ENCODE measurements around the gene SNTG2.

Gene SNTG2

GRCh38 chr2:1313240-1313924 lies 362.7 kb downstream of the SNTG2 start:
- DNase-seq (ENCODE audit: low read depth, low spot score) = no peak
- no peak overlapping the region for H3K4me3 ChIP-seq
- no peaks in the 10 kb centered on the region for H3K36me3 ChIP-seq (ENCODE audit: insufficient read depth, low read length)
- TF ChIP-seq FOXP2 (optimal IDR thresholded peaks at IDR 0.05; ENCODE audit: control extremely low read depth, extremely low read length, insufficient read depth) (no peak), POLR2AphosphoS5 (IDR thresholded peaks at IDR 0.05; ENCODE audit: borderline replicate concordance, low read depth, low read length) (no peak), EZH2 (IDR thresholded peaks at IDR 0.05) (no peak)
- H3K9me3 ChIP-seq (ENCODE audit: low read depth, low read length) = no peaks in the 10 kb centered on the region
- no peak overlapping the region for H3K27ac ChIP-seq
- H3K9ac ChIP-seq (ENCODE audit: insufficient read length) = no peak overlapping the region

GRCh38 chr2:1314254-1314653 lies 363.6 kb downstream of the SNTG2 start:
- H3K36me3 ChIP-seq (ENCODE audit: insufficient read depth, low read length) = no peaks in the 10 kb centered on the region
- H3K4me3 ChIP-seq = no peak overlapping the region
- H3K9ac ChIP-seq (ENCODE audit: insufficient read length) = no peak overlapping the region
- TF ChIP-seq POLR2AphosphoS5 (IDR thresholded peaks at IDR 0.05; ENCODE audit: borderline replicate concordance, low read depth, low read length) = no peak
- TF ChIP-seq EZH2 (IDR thresholded peaks at IDR 0.05) = no peak
- no peak for TF ChIP-seq FOXP2 (optimal IDR thresholded peaks at IDR 0.05; ENCODE audit: control extremely low read depth, extremely low read length, insufficient read depth)
- DNase-seq (ENCODE audit: low read depth, low spot score) = no peak
- H3K9me3 ChIP-seq (ENCODE audit: low read depth, low read length) = no peaks in the 10 kb centered on the region
- no peak overlapping the region for H3K27ac ChIP-seq

GRCh38 chr2:1318366-1319009 lies 367.8 kb downstream of the SNTG2 start:
- TF ChIP-seq POLR2AphosphoS5 (IDR thresholded peaks at IDR 0.05; ENCODE audit: borderline replicate concordance, low read depth, low read length) = no peak
- no peak for TF ChIP-seq EZH2 (IDR thresholded peaks at IDR 0.05)
- TF ChIP-seq FOXP2 (optimal IDR thresholded peaks at IDR 0.05; ENCODE audit: control extremely low read depth, extremely low read length, insufficient read depth) = no peak
- no peaks in the 10 kb centered on the region for H3K9me3 ChIP-seq (ENCODE audit: low read depth, low read length)
- no peak overlapping the region for H3K9ac ChIP-seq (ENCODE audit: insufficient read length)
- DNase-seq (ENCODE audit: low read depth, low spot score) = no peak
- H3K27ac ChIP-seq = no peak overlapping the region
- no peak overlapping the region for H3K4me3 ChIP-seq
- H3K36me3 ChIP-seq (ENCODE audit: insufficient read depth, low read length) = no peaks in the 10 kb centered on the region

DNA sequence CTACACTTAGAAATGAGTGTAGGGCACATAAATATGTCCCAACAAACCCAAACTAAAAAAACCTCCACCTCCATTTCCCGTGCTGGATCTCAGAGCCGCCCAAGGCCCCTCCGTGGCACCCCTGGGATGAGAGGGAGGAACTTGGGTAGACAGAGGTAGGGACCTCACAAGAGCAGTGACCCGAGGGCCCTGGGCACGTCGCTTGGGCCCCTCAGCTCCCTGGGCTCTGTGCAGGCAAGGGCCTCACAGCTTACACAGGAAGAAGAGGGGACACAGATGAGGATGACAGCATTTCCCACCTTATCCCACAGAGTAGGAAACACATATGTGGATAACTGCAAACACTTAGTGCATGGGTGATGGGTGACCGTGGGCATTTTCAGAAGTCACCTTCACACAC lies 368.7 kb downstream of the SNTG2 start:
- H3K27ac ChIP-seq = no peak overlapping the region
- no peaks in the 10 kb centered on the region for H3K36me3 ChIP-seq (ENCODE audit: insufficient read depth, low read length)
- H3K9me3 ChIP-seq (ENCODE audit: low read depth, low read length) = no peaks in the 10 kb centered on the region
- H3K4me3 ChIP-seq = no peak overlapping the region
- H3K9ac ChIP-seq (ENCODE audit: insufficient read length) = no peak overlapping the region
- DNase-seq (ENCODE audit: low read depth, low spot score) = no peak
- no peak for TF ChIP-seq FOXP2 (optimal IDR thresholded peaks at IDR 0.05; ENCODE audit: control extremely low read depth, extremely low read length, insufficient read depth)
- TF ChIP-seq POLR2AphosphoS5 (IDR thresholded peaks at IDR 0.05; ENCODE audit: borderline replicate concordance, low read depth, low read length) = no peak
- no peak for TF ChIP-seq EZH2 (IDR thresholded peaks at IDR 0.05)

DNA sequence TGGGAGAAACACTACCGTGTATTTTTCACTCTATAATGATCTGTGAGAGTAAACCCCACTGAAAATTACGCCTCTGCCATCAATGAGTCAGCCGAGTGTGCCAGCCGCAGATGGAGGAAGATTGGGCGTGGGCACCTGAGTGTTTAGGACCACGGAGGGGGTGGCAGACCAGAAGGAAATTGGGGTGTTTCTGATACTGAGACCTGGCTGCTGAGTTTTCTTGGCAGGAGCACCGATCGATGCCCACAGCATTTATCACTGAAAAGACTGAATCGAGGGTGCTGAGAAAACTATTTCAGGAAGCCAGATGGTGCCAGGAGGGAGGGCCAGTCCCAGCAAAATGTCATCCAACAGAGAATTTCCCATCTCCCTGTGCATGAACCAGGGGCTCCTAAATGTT lies 370.7 kb downstream of the SNTG2 start:
- no peaks in the 10 kb centered on the region for H3K36me3 ChIP-seq (ENCODE audit: insufficient read depth, low read length)
- no peaks in the 10 kb centered on the region for H3K9me3 ChIP-seq (ENCODE audit: low read depth, low read length)
- no peak for DNase-seq (ENCODE audit: low read depth, low spot score)
- no peak overlapping the region for H3K27ac ChIP-seq
- TF ChIP-seq POLR2AphosphoS5 (IDR thresholded peaks at IDR 0.05; ENCODE audit: borderline replicate concordance, low read depth, low read length) (no peak), EZH2 (IDR thresholded peaks at IDR 0.05) (no peak), FOXP2 (optimal IDR thresholded peaks at IDR 0.05; ENCODE audit: control extremely low read depth, extremely low read length, insufficient read depth) (no peak)
- H3K9ac ChIP-seq (ENCODE audit: insufficient read length) = no peak overlapping the region
- no peak overlapping the region for H3K4me3 ChIP-seq

DNA sequence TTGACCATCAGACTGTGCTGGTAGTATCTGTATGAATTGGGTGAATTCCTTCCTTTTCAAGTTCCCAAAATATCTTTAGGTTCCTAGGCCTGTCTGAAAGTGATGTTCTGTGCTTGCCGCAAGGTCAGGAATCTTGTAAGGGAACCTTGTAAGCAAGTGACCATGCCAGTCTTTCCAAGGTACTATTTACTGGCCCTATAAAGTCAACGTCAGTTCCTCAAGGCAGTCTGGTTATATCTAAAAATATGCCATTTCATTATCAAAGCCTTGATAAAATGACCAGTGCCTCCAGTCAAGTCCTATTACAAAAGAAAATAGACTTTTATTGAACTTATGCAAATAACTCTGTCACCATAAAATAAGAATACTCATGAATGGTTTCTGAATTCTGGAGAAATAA lies 374.2 kb downstream of the SNTG2 start:
- no peaks in the 10 kb centered on the region for H3K36me3 ChIP-seq (ENCODE audit: insufficient read depth, low read length)
- no peak for DNase-seq (ENCODE audit: low read depth, low spot score)
- no peak overlapping the region for H3K4me3 ChIP-seq
- H3K27ac ChIP-seq = no peak overlapping the region
- H3K9ac ChIP-seq (ENCODE audit: insufficient read length) = no peak overlapping the region
- no peaks in the 10 kb centered on the region for H3K9me3 ChIP-seq (ENCODE audit: low read depth, low read length)
- TF ChIP-seq FOXP2 (optimal IDR thresholded peaks at IDR 0.05; ENCODE audit: control extremely low read depth, extremely low read length, insufficient read depth) = no peak
- no peak for TF ChIP-seq POLR2AphosphoS5 (IDR thresholded peaks at IDR 0.05; ENCODE audit: borderline replicate concordance, low read depth, low read length)
- no peak for TF ChIP-seq EZH2 (IDR thresholded peaks at IDR 0.05)

- Histone ChIP-seq H3K9me3 (ENCODE audit: low read depth, low read length) (no peaks in the 10 kb centered on the region), H3K27ac (no peak overlapping the region), H3K36me3 (ENCODE audit: insufficient read depth, low read length) (no peaks in the 10 kb centered on the region), H3K4me3 (no peak overlapping the region), H3K9ac (ENCODE audit: insufficient read length) (no peak overlapping the region)
- DNase-seq (ENCODE audit: low read depth, low spot score) = no peak
- no peak for TF ChIP-seq POLR2AphosphoS5 (IDR thresholded peaks at IDR 0.05; ENCODE audit: borderline replicate concordance, low read depth, low read length)
- TF ChIP-seq EZH2 (IDR thresholded peaks at IDR 0.05) = no peak
- TF ChIP-seq FOXP2 (optimal IDR thresholded peaks at IDR 0.05; ENCODE audit: control extremely low read depth, extremely low read length, insufficient read depth) = no peak
Observed at GRCh38 chr2:1328684-1329083, 378.0 kb downstream of the SNTG2 start.

DNA sequence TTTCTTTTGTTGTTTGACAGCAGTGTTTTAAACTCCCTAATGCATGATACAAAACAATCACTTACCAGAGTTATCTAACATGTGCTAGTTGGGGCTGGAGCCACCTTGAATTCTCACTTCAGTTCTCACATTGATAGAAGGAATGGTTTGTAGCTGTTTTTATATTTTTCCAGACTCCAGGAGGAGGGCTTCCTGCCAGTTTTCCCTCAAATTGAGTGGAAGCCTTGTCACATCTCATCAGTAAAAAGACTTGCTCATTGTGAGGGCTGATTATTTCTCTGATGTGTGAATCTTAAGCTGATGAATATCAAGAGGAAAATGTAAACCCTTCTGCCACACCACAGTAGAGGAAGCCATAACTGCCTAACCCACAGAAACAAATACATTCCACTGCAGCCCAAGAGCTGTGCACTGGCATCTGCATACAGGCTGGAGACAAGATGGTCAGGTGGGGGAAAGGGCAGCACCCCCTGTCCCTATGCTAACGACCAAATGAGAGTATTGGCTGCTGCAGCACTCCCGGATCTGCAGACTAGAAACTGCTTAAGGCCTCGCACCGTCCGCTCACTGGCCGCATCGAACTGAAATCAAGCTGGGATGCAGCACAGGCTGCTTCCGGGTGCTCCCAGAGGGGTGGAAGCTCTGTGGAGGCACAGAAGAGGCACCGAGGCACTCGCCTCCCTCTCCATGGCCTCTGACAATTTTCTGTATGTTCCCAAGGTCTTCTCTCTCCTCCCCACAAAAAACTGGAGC lies 388.9 kb downstream of the SNTG2 start:
- no peaks in the 10 kb centered on the region for H3K9me3 ChIP-seq (ENCODE audit: low read depth, low read length)
- no peak overlapping the region for H3K9ac ChIP-seq (ENCODE audit: insufficient read length)
- no peak for DNase-seq (ENCODE audit: low read depth, low spot score)
- no peaks in the 10 kb centered on the region for H3K36me3 ChIP-seq (ENCODE audit: insufficient read depth, low read length)
- H3K4me3 ChIP-seq = no peak overlapping the region
- no peak overlapping the region for H3K27ac ChIP-seq
- TF ChIP-seq EZH2 (IDR thresholded peaks at IDR 0.05) (no peak), POLR2AphosphoS5 (IDR thresholded peaks at IDR 0.05; ENCODE audit: borderline replicate concordance, low read depth, low read length) (no peak), FOXP2 (optimal IDR thresholded peaks at IDR 0.05; ENCODE audit: control extremely low read depth, extremely low read length, insufficient read depth) (no peak)
